NCI-H2171 (cell line): ENCODE measurements around the gene C1orf52.
"Not testable (repeated sequence)": the region's sequence is repeated elsewhere in the genome, so short reads cannot be mapped to it uniquely, and the experiment has no call there.

Experiments
- DNase-seq: peaks from one replicate; lab custom pipeline; 2025; lab: John Stamatoyannopoulos, UW

C1orf52 gene

GRCh38 chr1:85277802-85278201 is 18.3 kb upstream of the C1orf52 start:
- DNase-seq = no peak

- no peak for DNase-seq
These were observed 17.6 kb upstream of the C1orf52 start for GRCh38 chr1:85276978-85277639.

- DNase-seq = peak; percentile 97
These were observed 16.9 kb upstream of the C1orf52 start, which contains the start of gene BCL10 for GRCh38 chr1:85276215-85276977. Gene BCL10, minus strand, starts transcription at chr1:85276632. Its CDS starts 280 bp downstream, at chr1:85276352.

GRCh38 chr1:85275701-85276214 is 16.3 kb upstream of the C1orf52 start:
- no peak for DNase-seq

- DNase-seq = no peak
These were observed 15.5 kb upstream of the C1orf52 start for GRCh38 chr1:85274969-85275453.

GRCh38 chr1:85273397-85273796 is 13.9 kb upstream of the C1orf52 start:
- no peak for DNase-seq

- DNase-seq = no peak
These were observed 9.5 kb upstream of the C1orf52 start for GRCh38 chr1:85268801-85269585.

- no peak for DNase-seq
These were observed 7.9 kb upstream of the C1orf52 start for GRCh38 chr1:85267313-85267712.

- no peak for DNase-seq
These were observed 4.7 kb upstream of the C1orf52 start for GRCh38 chr1:85264150-85264549.

GRCh38 chr1:85262985-85263384 is 3.5 kb upstream of the C1orf52 start:
- DNase-seq = no peak

- DNase-seq = no peak
These were observed 431 bp upstream of the C1orf52 start for GRCh38 chr1:85259912-85260274.

GRCh38 chr1:85258536-85259117 is 835 bp downstream of the C1orf52 start:
- DNase-seq = no peak

- not testable (repeated sequence) for DNase-seq
These were observed 10.4 kb downstream of the C1orf52 start for GRCh38 chr1:85249042-85249441.

- DNase-seq = no peak
These were observed 13.6 kb downstream of the C1orf52 start for GRCh38 chr1:85245891-85246290.

GRCh38 chr1:85245456-85245855 is 14.0 kb downstream of the C1orf52 start:
- no peak for DNase-seq

- no peak for DNase-seq
These were observed 15.0 kb downstream of the C1orf52 start for GRCh38 chr1:85244271-85245061.

GRCh38 chr1:85243372-85243771 is 16.1 kb downstream of the C1orf52 start:
- DNase-seq = no peak

GRCh38 chr1:85240643-85241042 is 18.8 kb downstream of the C1orf52 start:
- DNase-seq = no peak

- no peak for DNase-seq
These were observed 19.3 kb downstream of the C1orf52 start for GRCh38 chr1:85240174-85240601.

GRCh38 chr1:85237613-85238012 is 21.8 kb downstream of the C1orf52 start:
- no peak for DNase-seq
